SU-DHL-6 (cell line): ENCODE results near the gene SCARF1.

ENCODE experiments used
- H2AFZ ChIP-seq: fragments of 200-600 bp; sonication (generic); 2 replicates; pipeline ENCODE4 v1.6.1; 2014; ENCODE audit warnings: low read depth, mild to moderate bottlenecking, moderate library complexity, mixed read lengths, antibody characterized with exemption, low read length; ENCODE audit not compliant: severe bottlenecking
- H3F3A ChIP-seq: fragments of 200-600 bp; shearing (Covaris generic); 2 replicates; pipeline ENCODE4 v1.6.0; 2016; ENCODE audit warnings: antibody characterized with exemption, mild to moderate bottlenecking; ENCODE audit not compliant: insufficient read depth
- H3K27ac ChIP-seq: fragments of 200-600 bp; sonication (generic); 2 replicates; pipeline ENCODE4 v1.5.1; 2016; ENCODE audit warnings: low read depth, mild to moderate bottlenecking, low read length, moderate library complexity, mixed read lengths
- H3K27me3 ChIP-seq: fragments of 200-600 bp; sonication (generic), shearing (Covaris generic); 2 replicates; pipeline ENCODE4 v1.6.0; 2014; ENCODE audit warnings: mild to moderate bottlenecking, low read length
- H3K36me3 ChIP-seq: fragments of 200-600 bp; sonication (generic); 2 replicates; pipeline ENCODE4 v1.6.1; 2014; ENCODE audit warnings: mild to moderate bottlenecking, low read length, mixed read lengths
- H3K4me2 ChIP-seq: fragments of 300-600, 200-600 bp; shearing (Covaris generic), sonication (generic); 2 replicates; pipeline ENCODE4 v1.6.0; 2014; ENCODE audit warnings: low read length, low read depth, mild to moderate bottlenecking; ENCODE audit not compliant: poor library complexity, severe bottlenecking
- H3K4me3 ChIP-seq: fragments of 200-600 bp; sonication (generic); 2 replicates; pipeline ENCODE4 v1.5.1; 2014; ENCODE audit warnings: antibody characterized with exemption, low read length, mild to moderate bottlenecking, mixed read lengths; ENCODE audit not compliant: insufficient read depth, poor library complexity, severe bottlenecking
- H3K79me2 ChIP-seq: fragments of 200-600 bp; sonication (generic); 2 replicates; pipeline ENCODE4 v1.6.1; 2014; ENCODE audit warnings: mild to moderate bottlenecking, low read length, moderate library complexity; ENCODE audit not compliant: insufficient read depth
- H3K9ac ChIP-seq: fragments of 200-600 bp; sonication (generic); 2 replicates; pipeline ENCODE4 v1.7.0; 2014; ENCODE audit warnings: mild to moderate bottlenecking, low read length
- H3K9me2 ChIP-seq: fragments of 200-600 bp; sonication (generic); replicated peaks from 2 replicates; pipeline ENCODE4 v1.6.1; 2014; ENCODE audit warnings: low read length; ENCODE audit not compliant: insufficient read depth
- H3K9me3 ChIP-seq: fragments of 200-600 bp; sonication (generic); 2 replicates; pipeline ENCODE4 v1.6.1; 2014; ENCODE audit warnings: low read length, mixed read lengths; ENCODE audit not compliant: insufficient read depth
- H4K20me1 ChIP-seq: fragments of 200-600 bp; sonication (generic); 2 replicates; pipeline ENCODE4 v1.6.1; 2014; ENCODE audit warnings: low read depth, mild to moderate bottlenecking, antibody characterized with exemption, low read length, moderate library complexity, mixed read lengths
- CTCF ChIP-seq: fragments of 200-600 bp; sonication (generic); IDR thresholded peaks from one replicate; pipeline ENCODE4 v1.5.1; 2017; ENCODE audit warnings: antibody characterized with exemption, mild to moderate bottlenecking, low read length, moderate library complexity; ENCODE audit not compliant: insufficient read depth, poor library complexity, severe bottlenecking
- EZH2phosphoT487 ChIP-seq: fragments of 200-600 bp; sonication (generic), shearing (Covaris generic); conservative IDR thresholded peaks from 2 replicates; pipeline ENCODE4 v1.6.1; 2018; ENCODE audit warnings: mild to moderate bottlenecking, antibody characterized with exemption, low read length, moderate library complexity, mixed read lengths

SCARF1 gene

DNA sequence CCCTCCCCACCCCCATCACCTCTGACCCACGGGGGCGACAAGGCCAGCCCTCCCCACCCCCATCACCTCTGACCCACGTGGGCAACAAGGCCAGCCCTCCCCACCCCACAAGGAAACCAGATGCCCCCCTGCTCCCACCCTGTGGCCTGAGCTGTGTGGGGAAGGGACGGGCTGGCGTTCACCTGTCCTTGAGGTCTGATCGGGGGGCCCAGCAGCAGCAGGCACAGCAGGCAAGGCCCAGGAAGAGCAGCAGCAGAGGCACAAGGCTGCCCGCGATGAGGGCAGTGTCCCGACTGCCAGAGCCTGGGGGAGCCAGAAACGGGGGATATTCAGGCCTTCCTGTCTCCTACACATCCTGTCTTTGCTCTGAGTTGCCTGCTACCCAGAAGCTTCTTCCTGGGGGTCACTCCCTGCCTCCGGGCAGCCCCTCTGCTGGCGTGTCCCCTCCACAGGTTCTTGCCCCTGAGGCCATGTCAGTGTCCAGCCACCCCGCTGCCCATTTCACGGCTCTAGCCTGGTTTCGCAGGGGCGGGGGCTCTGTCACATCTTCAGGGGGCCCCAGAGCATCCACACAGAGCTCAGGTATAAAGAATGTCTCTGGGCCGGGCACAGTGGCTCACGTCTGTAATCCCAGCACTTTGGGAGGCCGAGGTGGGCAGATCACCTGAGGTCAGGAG is 6.8 kb downstream of the SCARF1 start:
- Histone ChIP-seq H3K79me2 (no peaks in the 10 kb centered on the region), H3K36me3 (no peaks in the 10 kb centered on the region), H3K9ac (no peak overlapping the region), H3K9me2 (no peaks in the 10 kb centered on the region), H3F3A (no peaks in the 10 kb centered on the region), H3K4me2 (no peak overlapping the region), H3K27ac (no peak overlapping the region), H3K4me3 (no peak overlapping the region), H2AFZ (no peak overlapping the region), H3K9me3 (no peaks in the 10 kb centered on the region), H3K27me3 (no peaks in the 10 kb centered on the region), H4K20me1 (no peaks in the 10 kb centered on the region)
- no peak for TF ChIP-seq CTCF
- no peak for TF ChIP-seq EZH2phosphoT487

- Histone ChIP-seq H3K9me3 (no peaks in the 10 kb centered on the region), H2AFZ (no peak overlapping the region), H3K79me2 (no peaks in the 10 kb centered on the region), H3K9me2 (no peaks in the 10 kb centered on the region), H4K20me1 (no peaks in the 10 kb centered on the region), H3F3A (no peaks in the 10 kb centered on the region), H3K27me3 (no peaks in the 10 kb centered on the region), H3K9ac (no peak overlapping the region), H3K36me3 (no peaks in the 10 kb centered on the region), H3K4me3 (no peak overlapping the region), H3K4me2 (no peak overlapping the region), H3K27ac (no peak overlapping the region)
- TF ChIP-seq EZH2phosphoT487 (no peak), CTCF (no peak)
Measured at GRCh38 chr17:1638171-1638590, 7.4 kb downstream of the SCARF1 start.

GRCh38 chr17:1636732-1637285 is 8.7 kb downstream of the SCARF1 start:
- H3K79me2 ChIP-seq: no peaks in the 10 kb centered on the region
- H3K4me3 ChIP-seq: no peak overlapping the region
- H3K9me3 ChIP-seq: no peaks in the 10 kb centered on the region
- no peaks in the 10 kb centered on the region for H3F3A ChIP-seq
- H2AFZ ChIP-seq: no peak overlapping the region
- H3K4me2 ChIP-seq: no peak overlapping the region
- H3K27me3 ChIP-seq: no peaks in the 10 kb centered on the region
- no peaks in the 10 kb centered on the region for H4K20me1 ChIP-seq
- H3K27ac ChIP-seq: no peak overlapping the region
- H3K9ac ChIP-seq: no peak overlapping the region
- no peaks in the 10 kb centered on the region for H3K9me2 ChIP-seq
- TF ChIP-seq EZH2phosphoT487 (no peak), CTCF (no peak)
- no peaks in the 10 kb centered on the region for H3K36me3 ChIP-seq
